Activated T-cell treated with anti-CD3 and anti-CD28 coated beads, Interleukin-2, amount 50 U/mL, for 24 hours (primary cell): Measurements from ENCODE around the gene MUC20.
"Not testable (repeated sequence)": the region's sequence is repeated elsewhere in the genome, so short reads cannot be mapped to it uniquely, and the experiment has no call there.

Experiments
- DNase-seq: peaks from one replicate; pipeline ENCODE4 v3.0.0-alpha.2; 2020
- H3K27ac Mint-ChIP-seq: 2 replicates; pipeline ENCODE4 v1.8.0; 2020; ENCODE audit warnings: mild to moderate bottlenecking, mixed read lengths
- H3K27me3 Mint-ChIP-seq: 2 replicates; pipeline ENCODE4 v1.8.0; 2020; ENCODE audit warnings: mixed read lengths
- H3K36me3 Mint-ChIP-seq: 2 replicates; pipeline ENCODE4 v1.8.0; 2020; ENCODE audit warnings: low read depth, mixed read lengths
- H3K4me1 Mint-ChIP-seq: 2 replicates; pipeline ENCODE4 v1.8.0; 2020; ENCODE audit warnings: low read depth, mixed read lengths
- H3K4me3 Mint-ChIP-seq: 2 replicates; pipeline ENCODE4 v1.8.0; 2020; ENCODE audit warnings: mild to moderate bottlenecking, moderate library complexity, mixed read lengths
- H3K9me3 Mint-ChIP-seq: 2 replicates; pipeline ENCODE4 v1.8.0; 2020; ENCODE audit warnings: mixed read lengths

The MUC20 gene, protein sequence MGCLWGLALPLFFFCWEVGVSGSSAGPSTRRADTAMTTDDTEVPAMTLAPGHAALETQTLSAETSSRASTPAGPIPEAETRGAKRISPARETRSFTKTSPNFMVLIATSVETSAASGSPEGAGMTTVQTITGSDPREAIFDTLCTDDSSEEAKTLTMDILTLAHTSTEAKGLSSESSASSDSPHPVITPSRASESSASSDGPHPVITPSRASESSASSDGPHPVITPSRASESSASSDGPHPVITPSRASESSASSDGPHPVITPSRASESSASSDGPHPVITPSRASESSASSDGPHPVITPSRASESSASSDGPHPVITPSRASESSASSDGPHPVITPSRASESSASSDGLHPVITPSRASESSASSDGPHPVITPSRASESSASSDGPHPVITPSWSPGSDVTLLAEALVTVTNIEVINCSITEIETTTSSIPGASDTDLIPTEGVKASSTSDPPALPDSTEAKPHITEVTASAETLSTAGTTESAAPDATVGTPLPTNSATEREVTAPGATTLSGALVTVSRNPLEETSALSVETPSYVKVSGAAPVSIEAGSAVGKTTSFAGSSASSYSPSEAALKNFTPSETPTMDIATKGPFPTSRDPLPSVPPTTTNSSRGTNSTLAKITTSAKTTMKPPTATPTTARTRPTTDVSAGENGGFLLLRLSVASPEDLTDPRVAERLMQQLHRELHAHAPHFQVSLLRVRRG

DNA sequence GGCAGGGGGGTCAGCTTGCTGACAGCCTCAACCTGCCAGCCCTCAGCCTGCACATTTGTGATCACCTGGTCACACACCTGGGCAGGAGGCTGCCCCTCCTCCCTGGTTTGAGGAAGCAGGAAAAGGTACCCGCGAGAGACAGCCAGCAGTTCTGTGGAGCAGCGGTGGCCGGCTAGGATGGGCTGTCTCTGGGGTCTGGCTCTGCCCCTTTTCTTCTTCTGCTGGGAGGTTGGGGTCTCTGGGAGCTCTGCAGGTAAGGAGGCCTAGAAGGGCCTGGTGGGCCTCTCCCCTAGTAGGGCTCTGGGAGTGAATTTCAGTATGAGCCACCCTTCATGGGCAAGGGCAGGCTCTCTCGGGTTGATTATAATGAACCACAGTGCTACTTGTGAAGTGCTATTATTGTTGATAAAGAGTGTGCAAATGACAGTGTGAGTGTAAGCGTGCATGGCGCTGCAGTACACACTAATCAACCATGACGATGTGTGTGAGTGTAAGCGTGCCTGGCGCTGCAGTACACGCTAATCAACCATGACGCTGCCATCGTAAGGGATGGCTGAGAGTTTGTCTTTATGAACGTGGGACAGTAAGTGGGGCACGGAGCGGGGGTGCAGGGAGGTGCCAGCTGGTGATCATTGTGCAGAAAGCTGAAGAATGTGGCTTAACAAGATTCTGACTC, at the start of gene MUC20:
TSS of gene MUC20 (plus strand) at position 148 of the 676 bp plus-strand sequence. CDS start at position 178, 30 bp downstream.
- H3K4me1 Mint-ChIP-seq, H3K36me3 Mint-ChIP-seq, H3K27ac Mint-ChIP-seq, H3K9me3 Mint-ChIP-seq, H3K4me3 Mint-ChIP-seq, H3K27me3 Mint-ChIP-seq, DNase-seq: not testable (repeated sequence)

DNA sequence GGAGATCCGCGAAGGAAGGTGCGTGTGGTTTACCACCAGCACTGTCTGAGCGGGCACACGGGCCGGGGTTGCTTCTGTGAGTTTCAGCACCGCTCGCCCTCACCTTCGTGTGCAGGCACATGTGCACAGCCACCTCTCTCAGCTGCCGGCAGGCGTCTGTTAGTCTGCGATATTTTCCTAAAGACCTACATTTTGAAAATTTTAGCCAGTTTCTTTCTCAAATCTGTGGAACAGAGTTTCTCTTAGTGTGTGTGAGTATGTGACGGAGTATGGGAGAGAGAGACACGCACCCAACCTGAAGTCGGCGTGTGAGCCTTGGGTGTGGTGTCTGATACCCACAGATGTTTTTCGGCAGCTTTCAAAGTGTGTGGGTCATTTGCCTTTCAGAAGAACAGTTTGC, 49.5 kb upstream of the MUC20 start:
- H3K4me3 Mint-ChIP-seq, DNase-seq, H3K9me3 Mint-ChIP-seq, H3K27ac Mint-ChIP-seq, H3K4me1 Mint-ChIP-seq, H3K27me3 Mint-ChIP-seq: not testable (repeated sequence)
- H3K36me3 Mint-ChIP-seq = peaks cover 46% of the 10 kb centered on the region

DNA sequence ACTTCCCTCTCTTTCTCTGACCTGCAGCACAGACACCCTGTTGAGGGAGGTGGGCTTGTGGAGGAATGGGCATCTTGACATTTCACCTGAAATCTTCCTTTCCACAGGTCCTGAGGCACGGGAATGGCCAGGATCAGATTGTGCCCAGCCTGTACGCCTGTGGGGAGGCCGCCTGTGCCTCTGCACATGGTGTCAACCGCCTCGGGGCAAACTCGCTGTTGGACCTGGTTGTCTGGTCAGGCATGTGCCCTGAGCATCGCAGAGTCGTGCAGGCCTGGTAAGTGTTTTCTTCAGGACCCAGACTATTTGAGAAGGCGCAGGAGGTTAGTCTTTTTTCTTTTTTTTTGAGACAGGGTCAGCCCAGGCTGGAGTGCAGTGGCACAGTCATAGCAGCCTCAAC, 47.1 kb upstream of the MUC20 start:
- H3K9me3 Mint-ChIP-seq, H3K4me1 Mint-ChIP-seq, H3K27me3 Mint-ChIP-seq, H3K4me3 Mint-ChIP-seq, H3K27ac Mint-ChIP-seq, DNase-seq: not testable (repeated sequence)
- peaks cover 52% of the 10 kb centered on the region for H3K36me3 Mint-ChIP-seq

DNA sequence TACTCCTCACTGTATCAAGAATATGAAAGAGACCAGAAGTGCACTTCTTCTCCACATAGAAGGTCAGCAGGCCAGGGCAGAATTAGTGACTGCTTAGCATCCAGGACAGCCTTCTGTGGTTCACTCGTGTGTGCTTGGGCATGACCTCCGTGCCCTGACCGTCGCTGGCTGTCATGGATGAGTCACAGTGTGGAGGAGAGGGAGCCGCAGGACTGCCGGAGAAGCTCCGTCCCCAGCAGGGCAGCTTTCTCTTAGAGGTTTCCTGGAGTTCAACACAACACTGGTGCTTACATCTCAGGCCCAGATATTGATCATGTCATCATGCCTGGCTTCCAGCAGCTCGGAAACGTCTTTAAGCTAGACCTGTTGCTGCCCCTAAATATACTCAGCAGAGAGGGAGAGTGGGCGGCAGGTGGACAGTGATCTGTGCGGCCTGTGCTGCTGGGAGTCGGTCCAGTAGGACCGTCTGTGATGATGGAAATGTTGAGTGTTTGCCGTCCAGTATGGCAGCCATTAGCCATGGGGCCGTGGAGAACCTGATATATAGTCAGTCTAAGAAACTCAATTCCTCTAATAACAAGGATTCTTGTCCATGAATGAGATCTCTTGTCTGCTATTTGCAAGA, 42.3 kb upstream of the MUC20 start:
- H3K36me3 Mint-ChIP-seq = peaks cover 43% of the 10 kb centered on the region
- H3K27me3 Mint-ChIP-seq, DNase-seq, H3K4me3 Mint-ChIP-seq, H3K4me1 Mint-ChIP-seq, H3K27ac Mint-ChIP-seq, H3K9me3 Mint-ChIP-seq: not testable (repeated sequence)

DNA sequence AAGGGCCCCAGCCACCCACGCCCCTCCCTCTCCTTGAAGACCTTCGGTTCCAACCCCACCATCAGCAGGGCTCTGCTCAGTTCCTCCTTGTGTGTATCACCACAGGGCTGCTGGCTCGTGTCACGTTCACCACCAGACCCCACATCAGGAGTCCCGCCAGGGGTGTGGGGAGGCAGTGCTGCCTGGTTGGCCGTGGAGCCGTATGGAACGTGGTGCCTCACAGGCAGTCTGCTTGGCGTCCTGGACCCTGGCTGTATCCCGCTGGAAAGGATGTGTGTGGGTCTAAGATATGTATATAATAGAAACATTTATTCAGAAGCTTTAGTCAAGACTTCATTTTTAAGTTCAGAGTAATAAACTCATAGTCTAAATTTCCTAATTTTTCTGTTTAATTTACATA, 40.1 kb upstream of the MUC20 start:
- H3K4me3 Mint-ChIP-seq, DNase-seq, H3K27ac Mint-ChIP-seq, H3K9me3 Mint-ChIP-seq, H3K27me3 Mint-ChIP-seq, H3K4me1 Mint-ChIP-seq: not testable (repeated sequence)
- H3K36me3 Mint-ChIP-seq = peaks cover 44% of the 10 kb centered on the region

DNA sequence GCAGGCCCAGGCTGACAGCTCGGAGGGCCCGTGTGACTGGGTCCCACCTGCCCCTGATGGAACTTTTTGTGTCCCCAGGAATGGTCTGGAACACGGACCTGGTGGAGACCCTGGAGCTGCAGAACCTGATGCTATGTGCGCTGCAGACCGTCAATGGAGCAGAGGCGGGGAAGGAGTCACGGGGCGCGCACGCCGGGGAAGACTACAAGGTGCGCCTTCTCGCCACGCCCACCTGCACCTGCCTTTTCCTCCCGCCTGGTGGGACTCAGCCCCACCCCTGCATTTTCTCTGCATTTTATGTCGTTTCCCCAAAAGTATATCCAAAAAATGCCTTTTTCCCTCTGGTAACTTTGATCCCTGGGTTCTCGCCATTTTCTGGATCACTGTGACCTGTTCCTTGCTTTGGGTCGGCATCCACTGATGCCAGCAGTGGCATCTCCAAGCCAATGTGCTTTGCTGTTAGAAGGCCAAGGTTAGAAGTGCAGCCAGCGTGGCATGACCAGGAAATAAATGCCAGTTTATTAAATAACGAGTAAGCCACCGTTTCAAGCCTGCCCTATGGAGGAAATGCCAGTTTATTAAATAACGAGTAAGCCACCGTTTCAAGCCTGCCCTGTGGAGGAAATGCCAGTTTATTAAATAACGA, 39.2 kb upstream of the MUC20 start:
- H3K27ac Mint-ChIP-seq, H3K4me1 Mint-ChIP-seq, H3K9me3 Mint-ChIP-seq, H3K4me3 Mint-ChIP-seq, H3K27me3 Mint-ChIP-seq, DNase-seq: not testable (repeated sequence)
- peaks cover 52% of the 10 kb centered on the region for H3K36me3 Mint-ChIP-seq

DNA sequence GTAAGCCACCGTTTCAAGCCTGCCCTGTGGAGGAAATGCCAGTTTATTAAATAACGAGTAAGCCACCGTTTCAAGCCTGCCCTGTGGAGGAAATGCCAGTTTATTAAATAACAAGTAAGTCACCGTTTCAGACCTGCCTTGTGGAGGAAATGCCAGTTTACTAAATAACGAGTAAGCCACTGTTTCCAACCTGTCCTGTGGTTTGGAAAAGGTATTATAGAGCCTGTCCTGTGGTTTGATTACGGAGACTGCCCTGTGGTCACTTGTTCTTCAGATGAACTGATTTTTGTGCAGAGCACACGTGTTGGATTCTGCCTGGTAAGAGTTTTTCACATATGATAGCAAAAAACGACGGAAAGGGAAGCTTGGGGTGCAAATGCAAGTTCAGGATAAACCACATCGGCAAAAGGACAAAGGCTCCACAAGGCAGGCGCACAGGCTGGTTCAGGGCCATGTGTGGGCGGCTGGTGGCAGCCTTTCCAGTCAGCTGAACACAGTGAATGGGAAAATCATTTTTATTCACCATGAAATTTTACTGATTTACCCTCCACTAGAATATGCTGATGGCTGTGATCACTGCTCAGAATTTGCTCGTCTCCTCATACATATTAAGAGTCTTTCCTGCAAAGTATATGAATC, 38.6 kb upstream of the MUC20 start:
- DNase-seq, H3K27ac Mint-ChIP-seq, H3K9me3 Mint-ChIP-seq, H3K4me3 Mint-ChIP-seq, H3K27me3 Mint-ChIP-seq, H3K4me1 Mint-ChIP-seq: not testable (repeated sequence)
- H3K36me3 Mint-ChIP-seq = peaks cover 50% of the 10 kb centered on the region

DNA sequence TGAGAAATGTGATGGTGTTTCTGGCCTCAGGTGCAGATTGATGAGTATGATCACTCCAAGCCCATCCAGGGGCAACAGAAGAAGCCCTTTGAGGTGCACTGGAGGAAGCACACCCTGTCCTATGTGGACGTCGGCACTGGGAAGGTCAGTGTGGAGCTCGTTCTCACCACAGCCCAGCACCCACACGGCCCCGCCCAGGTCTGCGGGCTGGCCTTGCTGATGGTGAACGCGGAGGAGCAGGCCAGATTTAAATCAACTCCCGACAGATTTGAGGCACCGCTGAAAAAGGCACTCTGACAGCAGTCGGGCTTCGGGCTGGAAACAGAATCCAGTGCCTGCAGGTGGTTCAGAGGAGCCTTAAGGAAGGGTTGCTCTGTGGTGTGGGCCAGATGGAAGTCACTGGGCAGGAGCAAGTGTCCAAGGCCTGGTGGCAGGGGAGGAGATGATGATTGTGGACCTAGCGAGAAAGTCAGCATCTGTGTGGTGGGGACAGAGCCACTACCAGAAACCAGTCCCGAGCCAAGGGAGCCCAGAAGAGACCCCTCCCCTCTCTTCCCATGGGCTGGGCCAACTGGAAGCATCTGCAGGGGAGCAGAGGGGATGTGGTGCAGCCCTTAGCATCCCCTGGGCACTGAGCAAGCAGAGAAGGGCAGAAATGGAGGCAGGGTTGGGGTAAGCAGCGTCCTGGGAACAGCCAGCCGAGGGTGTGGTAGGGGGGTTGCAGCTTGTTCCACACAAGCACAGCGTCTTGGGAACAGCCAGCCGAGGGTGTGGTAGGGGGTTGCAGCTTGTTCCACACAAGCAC, 36.9 kb upstream of the MUC20 start:
- DNase-seq, H3K4me1 Mint-ChIP-seq, H3K27me3 Mint-ChIP-seq, H3K9me3 Mint-ChIP-seq, H3K4me3 Mint-ChIP-seq: not testable (repeated sequence)
- Mint-ChIP-seq H3K27ac (peak overlapping the region; percentile 61), H3K36me3 (peaks cover 44% of the 10 kb centered on the region)

DNA sequence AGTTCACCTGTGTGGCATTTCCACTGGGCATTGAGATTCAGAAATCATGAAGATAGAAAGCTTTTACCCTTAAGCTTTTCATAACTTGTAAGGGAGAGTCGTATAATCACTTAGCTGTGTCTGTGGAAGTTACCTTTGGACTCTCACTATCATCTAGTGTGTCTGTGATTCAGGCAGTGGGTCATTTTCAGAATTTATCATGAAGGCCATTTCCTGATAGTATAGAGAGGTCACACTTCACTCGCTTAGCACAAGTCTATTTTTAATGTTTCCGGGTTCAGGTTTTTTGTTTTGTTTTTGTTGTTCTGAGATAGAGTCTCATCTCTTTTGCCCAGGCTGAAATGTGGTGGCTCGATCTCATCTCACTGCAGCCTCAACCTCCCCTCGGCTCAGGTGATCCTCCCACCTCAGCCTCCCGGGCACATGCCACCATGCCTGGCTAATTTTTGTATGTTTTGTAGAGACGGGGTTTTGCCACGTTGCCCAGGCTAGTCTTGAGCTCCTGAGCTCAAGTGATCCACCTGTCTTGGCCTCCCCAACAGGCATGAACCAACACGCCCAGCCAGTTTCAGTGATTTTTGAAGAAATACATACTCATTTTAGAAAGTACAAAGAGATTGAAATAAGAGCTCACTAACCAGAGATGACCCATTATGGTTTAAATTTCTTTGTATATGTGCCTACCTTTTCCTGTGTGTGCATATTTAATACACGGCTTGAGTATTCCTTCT, 36.1 kb upstream of the MUC20 start:
- H3K4me1 Mint-ChIP-seq, DNase-seq, H3K9me3 Mint-ChIP-seq, H3K27me3 Mint-ChIP-seq, H3K4me3 Mint-ChIP-seq: not testable (repeated sequence)
- Mint-ChIP-seq H3K36me3 (peaks cover 48% of the 10 kb centered on the region), H3K27ac (peak overlapping the region; percentile 61)

DNA sequence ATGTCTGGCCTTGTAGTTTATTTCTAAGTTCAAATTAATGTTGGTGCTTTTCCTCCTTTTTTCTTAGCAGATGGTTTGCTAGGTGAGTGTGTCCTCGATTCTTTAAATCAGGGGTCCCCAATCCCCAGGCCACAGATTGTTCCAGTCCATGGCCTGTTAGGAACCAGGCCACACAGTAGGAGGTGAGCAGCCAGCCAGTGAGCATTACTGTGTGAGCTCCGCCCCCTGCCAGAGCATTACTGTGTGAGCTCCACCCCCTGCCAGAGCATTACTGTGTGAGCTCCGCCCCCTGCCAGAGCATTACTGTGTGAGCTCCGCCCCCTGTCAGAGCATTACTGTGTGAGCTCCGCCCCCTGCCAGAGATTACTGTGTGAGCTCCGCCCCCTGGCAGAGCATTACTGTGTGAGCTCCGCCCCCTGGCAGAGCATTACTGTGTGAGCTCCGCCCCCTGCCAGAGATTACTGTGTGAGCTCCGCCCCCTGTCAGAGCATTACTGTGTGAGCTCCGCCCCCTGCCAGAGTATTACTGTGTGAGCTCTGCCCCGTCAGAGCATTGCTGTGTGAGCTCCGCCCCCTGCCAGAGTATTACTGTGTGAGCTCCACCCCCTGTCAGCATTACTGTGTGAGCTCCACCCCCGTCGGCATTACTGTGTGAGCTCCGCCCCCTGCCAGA, 34.1 kb upstream of the MUC20 start:
- not testable (repeated sequence) for H3K9me3 Mint-ChIP-seq, H3K27me3 Mint-ChIP-seq, DNase-seq, H3K27ac Mint-ChIP-seq, H3K4me3 Mint-ChIP-seq
- Mint-ChIP-seq H3K4me1 (peaks cover 11% of the 10 kb centered on the region), H3K36me3 (peaks cover 55% of the 10 kb centered on the region)

DNA sequence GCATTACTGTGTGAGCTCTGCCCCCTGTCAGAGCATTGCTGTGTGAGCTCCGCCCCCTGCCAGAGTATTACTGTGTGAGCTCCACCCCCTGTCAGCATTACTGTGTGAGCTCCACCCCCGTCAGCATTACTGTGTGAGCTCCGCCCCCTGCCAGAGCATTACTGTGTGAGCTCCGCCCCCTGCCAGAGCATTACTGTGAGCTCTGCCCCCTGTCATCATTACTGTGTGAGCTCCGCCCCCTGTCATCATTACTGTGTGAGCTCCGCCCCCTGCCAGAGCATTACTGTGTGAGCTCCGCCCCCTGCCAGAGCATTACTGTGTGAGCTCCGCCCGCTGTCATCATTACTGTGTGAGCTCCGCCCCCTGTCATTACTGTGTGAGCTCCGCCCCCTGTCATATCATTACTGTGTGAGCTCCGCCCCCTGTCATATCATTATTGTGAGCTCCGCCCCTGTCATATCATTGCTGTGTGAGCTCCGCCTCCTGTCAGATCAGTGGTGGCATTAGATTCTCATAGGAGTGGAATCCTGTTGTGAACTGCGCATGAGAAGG, 33.5 kb upstream of the MUC20 start:
- H3K9me3 Mint-ChIP-seq, H3K4me3 Mint-ChIP-seq, H3K27me3 Mint-ChIP-seq, H3K27ac Mint-ChIP-seq: not testable (repeated sequence)
- Mint-ChIP-seq H3K4me1 (peaks cover 17% of the 10 kb centered on the region), H3K36me3 (peaks cover 60% of the 10 kb centered on the region)
- DNase-seq = peak; percentile 51

DNA sequence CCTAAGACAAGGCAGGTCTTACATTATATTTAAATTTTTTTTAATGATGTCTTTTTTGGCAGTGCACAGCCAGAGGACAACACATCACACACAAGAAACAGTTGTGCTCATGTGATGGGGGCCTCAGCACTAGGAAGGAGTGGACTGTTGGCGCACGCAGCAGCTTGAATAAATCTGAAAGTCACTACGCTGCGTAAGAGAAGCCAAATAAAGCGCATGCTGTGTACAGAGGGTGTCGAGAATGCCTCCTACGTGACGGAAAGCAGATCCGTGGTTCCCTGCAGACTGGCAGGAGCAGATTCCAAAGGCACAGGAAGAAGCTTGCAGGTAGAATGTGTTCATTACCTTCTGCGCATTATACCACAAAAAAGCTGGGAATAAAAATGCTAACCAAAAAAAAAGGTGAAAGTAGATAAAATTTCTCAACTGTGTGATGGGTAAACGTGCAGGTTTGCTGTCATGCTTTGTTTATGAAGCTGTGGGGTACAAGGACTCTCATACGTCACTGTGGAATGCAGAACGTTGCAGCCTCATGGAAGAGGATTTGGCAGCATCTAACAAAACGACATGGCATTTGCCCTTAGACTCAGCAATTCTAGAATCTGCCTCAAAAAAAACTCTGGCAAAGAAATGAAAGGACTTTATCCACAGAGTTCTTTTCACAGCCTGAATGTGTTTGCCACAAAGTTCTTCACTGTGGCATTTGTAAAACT, 32.2 kb upstream of the MUC20 start:
- H3K4me1 Mint-ChIP-seq = peaks cover 25% of the 10 kb centered on the region
- peaks cover 67% of the 10 kb centered on the region for H3K36me3 Mint-ChIP-seq

More for the DNA sequence above, 32.2 kb upstream of the MUC20 start:
- not testable (repeated sequence) for DNase-seq, H3K9me3 Mint-ChIP-seq, H3K4me3 Mint-ChIP-seq, H3K27me3 Mint-ChIP-seq
- H3K27ac Mint-ChIP-seq = peak overlapping the region; percentile 37
